Stromal cell of bone marrow (primary cell): ENCODE measurements around the gene POU5F2.

Experiments
- DNase-seq: peaks from one replicate; pipeline ENCODE4 v3.0.0-alpha.2; 2012; ENCODE audit warnings: low read depth

POU5F2 gene

GRCh38 chr5:93715761-93716160, 25.6 kb downstream of the POU5F2 start:
- DNase-seq = no peak

GRCh38 chr5:93715327-93715726, 26.1 kb downstream of the POU5F2 start:
- DNase-seq = no peak

- no peak for DNase-seq
These were observed 33.0 kb downstream of the POU5F2 start for GRCh38 chr5:93708442-93708841.

- DNase-seq = no peak
These were observed 35.5 kb downstream of the POU5F2 start for GRCh38 chr5:93705896-93706295.

- no peak for DNase-seq
These were observed 36.4 kb downstream of the POU5F2 start for GRCh38 chr5:93704996-93705395.

DNA sequence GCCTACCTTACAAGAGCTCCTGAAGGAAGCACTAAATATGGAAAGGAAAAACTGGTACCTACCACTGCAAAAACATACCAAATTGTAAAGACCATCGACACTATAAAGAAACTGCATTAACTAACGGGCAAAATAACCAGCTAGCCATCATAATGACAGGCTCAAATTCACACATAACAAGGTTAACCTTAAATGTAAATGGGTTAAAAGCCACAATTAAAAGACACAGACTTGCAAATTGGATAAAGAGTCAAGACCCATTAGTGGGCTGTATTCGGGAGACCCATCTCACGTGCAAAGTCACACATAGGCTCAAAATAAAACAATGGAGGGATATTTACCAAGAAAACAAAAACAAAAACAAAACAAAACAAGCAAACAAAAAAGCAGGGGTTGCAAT, 49.4 kb downstream of the POU5F2 start:
- DNase-seq = no peak
